ENCODE measurements around the gene FOLR3.
"Not testable (repeated sequence)": the region's sequence is repeated elsewhere in the genome, so short reads cannot be mapped to it uniquely, and the experiment has no call there.

The FOLR3 gene

GRCh38 chr11:72160319-72160718 lies 24.8 kb downstream of the FOLR3 start:
- H3K27me3 ChIP-seq (ENCODE audit: insufficient read depth, low read length, poor library complexity, severe bottlenecking): no peaks in the 10 kb centered on the region
- no peaks in the 10 kb centered on the region for H4K20me1 ChIP-seq (ENCODE audit: insufficient read depth, low read length, poor library complexity, severe bottlenecking)
- no peak overlapping the region for H3K9ac ChIP-seq (ENCODE audit: low read depth, low read length, poor library complexity, severe bottlenecking)
- no peak overlapping the region for H2AFZ ChIP-seq (ENCODE audit: low read length)
- H3K4me1 ChIP-seq (ENCODE audit: insufficient read depth, low read length, poor library complexity, severe bottlenecking): no peaks in the 10 kb centered on the region
- H3K36me3 ChIP-seq (ENCODE audit: insufficient read depth, low read length): no peaks in the 10 kb centered on the region
- no peaks in the 10 kb centered on the region for H3K79me2 ChIP-seq (ENCODE audit: insufficient read depth, low read length)
- no peaks in the 10 kb centered on the region for H3K9me2 ChIP-seq (replicated peaks; ENCODE audit: low read depth, low read length)
- H3F3A ChIP-seq (ENCODE audit: low read depth): no peaks in the 10 kb centered on the region
- no peaks in the 10 kb centered on the region for H3K9me3 ChIP-seq (ENCODE audit: insufficient read depth, low read depth, low read length)
- H3K4me3 ChIP-seq (ENCODE audit: low read length, poor library complexity, severe bottlenecking): no peak overlapping the region
- TF ChIP-seq CTCF (conservative IDR thresholded peaks at IDR 0.05; ENCODE audit: low read length) (no peak), EZH2phosphoT487 (IDR thresholded peaks at IDR 0.05; ENCODE audit: borderline replicate concordance) (no peak)
- H3K4me2 ChIP-seq (ENCODE audit: low read depth, low read length, poor library complexity, severe bottlenecking): no peak overlapping the region

- Histone ChIP-seq H3K27me3 (ENCODE audit: insufficient read depth, low read length, poor library complexity, severe bottlenecking) (no peaks in the 10 kb centered on the region), H3K9me2 (replicated peaks; ENCODE audit: low read depth, low read length) (no peaks in the 10 kb centered on the region), H3K4me2 (ENCODE audit: low read depth, low read length, poor library complexity, severe bottlenecking) (no peak overlapping the region), H4K20me1 (ENCODE audit: insufficient read depth, low read length, poor library complexity, severe bottlenecking) (no peaks in the 10 kb centered on the region), H3K4me1 (ENCODE audit: insufficient read depth, low read length, poor library complexity, severe bottlenecking) (no peaks in the 10 kb centered on the region), H3K4me3 (ENCODE audit: low read length, poor library complexity, severe bottlenecking) (no peak overlapping the region), H3F3A (ENCODE audit: low read depth) (no peaks in the 10 kb centered on the region), H2AFZ (ENCODE audit: low read length) (no peak overlapping the region), H3K9ac (ENCODE audit: low read depth, low read length, poor library complexity, severe bottlenecking) (no peak overlapping the region), H3K36me3 (ENCODE audit: insufficient read depth, low read length) (no peaks in the 10 kb centered on the region), H3K9me3 (ENCODE audit: insufficient read depth, low read depth, low read length) (no peaks in the 10 kb centered on the region), H3K79me2 (ENCODE audit: insufficient read depth, low read length) (no peaks in the 10 kb centered on the region)
- TF ChIP-seq EZH2phosphoT487 (IDR thresholded peaks at IDR 0.05; ENCODE audit: borderline replicate concordance) (no peak), CTCF (conservative IDR thresholded peaks at IDR 0.05; ENCODE audit: low read length) (no peak)
Measured at GRCh38 chr11:72162891-72163492, 27.5 kb downstream of the FOLR3 start.

DNA sequence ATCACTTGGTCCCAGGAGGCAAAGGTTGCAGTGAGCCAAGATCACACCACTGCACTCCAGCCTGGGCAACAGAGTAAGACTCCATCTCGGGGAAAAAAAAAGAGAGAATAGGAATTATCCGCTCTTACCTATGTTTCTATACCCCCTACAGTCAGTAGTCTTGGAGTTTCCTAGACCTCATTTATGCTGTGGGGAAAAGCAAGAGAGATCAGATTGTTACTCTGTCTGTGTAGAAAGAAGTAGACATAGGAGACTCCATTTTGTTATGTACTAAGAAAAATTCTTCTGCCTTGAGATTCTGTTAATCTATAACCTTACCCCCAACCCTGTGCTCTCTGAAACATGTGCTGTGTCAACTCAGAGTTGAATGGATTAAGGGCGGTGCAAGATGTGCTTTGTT lies 28.7 kb downstream of the FOLR3 start:
- H3K4me2 ChIP-seq (ENCODE audit: low read depth, low read length, poor library complexity, severe bottlenecking); H3K9ac ChIP-seq (ENCODE audit: low read depth, low read length, poor library complexity, severe bottlenecking); H3K4me1 ChIP-seq (ENCODE audit: insufficient read depth, low read length, poor library complexity, severe bottlenecking); H3K36me3 ChIP-seq (ENCODE audit: insufficient read depth, low read length); H4K20me1 ChIP-seq (ENCODE audit: insufficient read depth, low read length, poor library complexity, severe bottlenecking); H3K9me3 ChIP-seq (ENCODE audit: insufficient read depth, low read depth, low read length); H3K79me2 ChIP-seq (ENCODE audit: insufficient read depth, low read length); H3F3A ChIP-seq (ENCODE audit: low read depth); H3K9me2 ChIP-seq (replicated peaks; ENCODE audit: low read depth, low read length); H3K4me3 ChIP-seq (ENCODE audit: low read length, poor library complexity, severe bottlenecking); H2AFZ ChIP-seq (ENCODE audit: low read length); H3K27me3 ChIP-seq (ENCODE audit: insufficient read depth, low read length, poor library complexity, severe bottlenecking): not testable (repeated sequence)

GRCh38 chr11:72169046-72169555 lies 33.6 kb downstream of the FOLR3 start:
- H4K20me1 ChIP-seq (ENCODE audit: insufficient read depth, low read length, poor library complexity, severe bottlenecking); H3K4me3 ChIP-seq (ENCODE audit: low read length, poor library complexity, severe bottlenecking); H3K79me2 ChIP-seq (ENCODE audit: insufficient read depth, low read length); H3K4me1 ChIP-seq (ENCODE audit: insufficient read depth, low read length, poor library complexity, severe bottlenecking); H3K9ac ChIP-seq (ENCODE audit: low read depth, low read length, poor library complexity, severe bottlenecking); H3F3A ChIP-seq (ENCODE audit: low read depth); H3K9me2 ChIP-seq (replicated peaks; ENCODE audit: low read depth, low read length); H3K36me3 ChIP-seq (ENCODE audit: insufficient read depth, low read length); H3K4me2 ChIP-seq (ENCODE audit: low read depth, low read length, poor library complexity, severe bottlenecking); H3K9me3 ChIP-seq (ENCODE audit: insufficient read depth, low read depth, low read length); H2AFZ ChIP-seq (ENCODE audit: low read length); H3K27me3 ChIP-seq (ENCODE audit: insufficient read depth, low read length, poor library complexity, severe bottlenecking): not testable (repeated sequence)

- H3K9me3 ChIP-seq (ENCODE audit: insufficient read depth, low read depth, low read length); H3K4me1 ChIP-seq (ENCODE audit: insufficient read depth, low read length, poor library complexity, severe bottlenecking); H3K36me3 ChIP-seq (ENCODE audit: insufficient read depth, low read length): not testable (repeated sequence)
Measured at GRCh38 chr11:72169754-72170153, 34.2 kb downstream of the FOLR3 start.

DNA sequence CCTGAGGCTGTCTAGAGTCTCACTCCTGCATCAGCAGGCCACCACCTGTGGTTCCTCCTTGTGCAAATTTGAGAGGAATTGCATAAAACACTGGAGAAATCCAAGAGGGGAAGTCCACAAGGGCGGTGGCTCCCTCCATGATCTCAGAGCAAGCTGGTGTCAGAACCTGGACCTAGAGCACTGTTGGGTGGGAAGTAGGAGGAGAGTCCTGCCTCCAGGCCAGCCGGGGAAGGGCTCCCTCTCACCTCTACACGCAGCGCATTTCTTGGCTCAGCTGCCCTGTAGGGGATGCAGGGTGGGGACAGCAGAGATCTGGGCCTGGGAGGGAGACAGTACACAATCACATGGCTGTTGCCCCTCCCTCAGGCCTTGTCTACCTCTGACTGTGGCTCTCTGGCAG lies 36.5 kb downstream of the FOLR3 start:
- not testable (repeated sequence) for H3K9me2 ChIP-seq (replicated peaks; ENCODE audit: low read depth, low read length); H3K4me1 ChIP-seq (ENCODE audit: insufficient read depth, low read length, poor library complexity, severe bottlenecking); H3K4me2 ChIP-seq (ENCODE audit: low read depth, low read length, poor library complexity, severe bottlenecking); H3K9me3 ChIP-seq (ENCODE audit: insufficient read depth, low read depth, low read length); H3F3A ChIP-seq (ENCODE audit: low read depth); H2AFZ ChIP-seq (ENCODE audit: low read length); H3K9ac ChIP-seq (ENCODE audit: low read depth, low read length, poor library complexity, severe bottlenecking); H3K27me3 ChIP-seq (ENCODE audit: insufficient read depth, low read length, poor library complexity, severe bottlenecking); H4K20me1 ChIP-seq (ENCODE audit: insufficient read depth, low read length, poor library complexity, severe bottlenecking); H3K36me3 ChIP-seq (ENCODE audit: insufficient read depth, low read length); H3K4me3 ChIP-seq (ENCODE audit: low read length, poor library complexity, severe bottlenecking); H3K79me2 ChIP-seq (ENCODE audit: insufficient read depth, low read length)

More at GRCh38 chr11:72169754-72170153, 34.2 kb downstream of the FOLR3 start:
- not testable (repeated sequence) for H3K9ac ChIP-seq (ENCODE audit: low read depth, low read length, poor library complexity, severe bottlenecking); H3F3A ChIP-seq (ENCODE audit: low read depth); H3K27me3 ChIP-seq (ENCODE audit: insufficient read depth, low read length, poor library complexity, severe bottlenecking); H3K4me2 ChIP-seq (ENCODE audit: low read depth, low read length, poor library complexity, severe bottlenecking); H3K4me3 ChIP-seq (ENCODE audit: low read length, poor library complexity, severe bottlenecking); H4K20me1 ChIP-seq (ENCODE audit: insufficient read depth, low read length, poor library complexity, severe bottlenecking); H3K79me2 ChIP-seq (ENCODE audit: insufficient read depth, low read length); H3K9me2 ChIP-seq (replicated peaks; ENCODE audit: low read depth, low read length)
- H2AFZ ChIP-seq (ENCODE audit: low read length): peak overlapping the region; percentile 80

Data from Loucy (cell line).